ENCODE results near the gene PRKD2. TPM values are rescaled to one million over a fixed set of nuclear protein-coding genes. Genes with fewer than 3 reads are reported as not detected.

The PRKD2 gene
- total RNA-seq, 4 donors from 2014 or later: 28.8 to 54.2 (median 31.8) TPM

GRCh38 chr19:46710687-46711086 lies 6.2 kb downstream of the PRKD2 start:
- no peaks in the 10 kb centered on the region for H3K27me3 ChIP-seq
- H3K4me1 ChIP-seq: peaks cover 13 to 34% (median 14%) of the 10 kb centered on the region in 3 donors
- H3K36me3 ChIP-seq: peaks cover 4 to 64% (median 14%) of the 10 kb centered on the region in 3 donors
- 79 to 88% methylated on average over 8 of the region's 25 CpGs for WGBS, 2 donors
- DNase-seq: no peak
- H3K4me3 ChIP-seq: no peak overlapping the region
- TF ChIP-seq POLR2A (IDR thresholded peaks at IDR 0.05) (no peak), CTCF (IDR thresholded peaks at IDR 0.05) (no peak)
- intact Hi-C loops (cut with DNase I): no loop called here
- H3K9me3 ChIP-seq: no peaks in the 10 kb centered on the region
- no peak overlapping the region for H3K27ac ChIP-seq

DNA sequence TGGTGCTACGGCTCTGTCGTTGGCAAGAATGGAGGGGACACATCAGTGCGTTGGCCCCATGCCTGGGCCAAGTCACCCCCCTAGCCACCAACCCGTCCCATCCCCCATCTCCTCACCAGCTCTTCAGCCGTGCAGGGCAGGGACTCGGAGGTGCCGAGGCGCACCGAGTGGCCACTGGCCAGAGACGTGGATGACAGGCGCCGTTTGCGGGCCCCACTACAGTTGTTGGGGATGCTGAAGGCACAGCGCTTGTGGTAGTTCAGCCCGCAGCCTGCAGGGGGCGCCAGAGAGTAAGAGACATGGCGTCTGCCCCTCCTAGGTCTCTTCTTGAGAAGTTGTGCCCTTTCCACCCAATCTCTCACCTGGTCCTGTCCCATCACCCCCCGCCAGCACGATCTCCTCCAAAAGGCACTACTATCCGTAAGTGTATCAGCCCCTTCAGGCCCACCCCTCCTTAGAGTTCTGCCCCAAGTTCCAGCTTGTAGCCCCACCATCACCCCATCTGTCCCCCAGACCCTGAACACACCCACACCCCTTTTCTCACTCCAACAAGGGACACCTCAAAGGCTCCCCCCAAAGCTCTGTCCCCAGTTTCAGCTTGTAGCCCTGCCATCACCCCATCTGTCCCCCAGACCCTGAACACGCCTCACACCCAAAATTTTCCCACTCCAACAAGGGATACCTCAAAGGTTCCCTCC lies 12.4 kb downstream of the PRKD2 start:
- TF ChIP-seq CTCF (IDR thresholded peaks at IDR 0.05) (peak; percentile 80 to 97 (median 92)), POLR2A (IDR thresholded peaks at IDR 0.05) (no peak)
- no peaks in the 10 kb centered on the region for H3K27me3 ChIP-seq
- no peaks in the 10 kb centered on the region for H3K9me3 ChIP-seq
- intact Hi-C loops (cut with DNase I): no loop called here
- WGBS, 2 donors: 46 to 75% methylated on average over 7 to 11 of the region's 21 CpGs
- H3K27ac ChIP-seq: no peak overlapping the region
- peaks cover 0 to 11% (median 0%) of the 10 kb centered on the region in 3 donors for H3K4me1 ChIP-seq
- H3K36me3 ChIP-seq: peaks cover 24 to 100% (median 54%) of the 10 kb centered on the region in 3 donors
- no peak for DNase-seq
- H3K4me3 ChIP-seq: no peak overlapping the region

GRCh38 chr19:46700704-46701103 lies 16.2 kb downstream of the PRKD2 start:
- WGBS, 2 donors: 86 to 91% methylated on average over 4 to 9 of the region's 13 CpGs
- no peak overlapping the region for H3K4me3 ChIP-seq
- H3K27ac ChIP-seq: no peak overlapping the region
- intact Hi-C loops (cut with DNase I): no loop called here
- H3K4me1 ChIP-seq: peaks cover 0 to 28% (median 0%) of the 10 kb centered on the region in 3 donors
- H3K9me3 ChIP-seq: no peaks in the 10 kb centered on the region
- no peaks in the 10 kb centered on the region for H3K27me3 ChIP-seq
- H3K36me3 ChIP-seq: peaks cover 51 to 100% (median 66%) of the 10 kb centered on the region in 3 donors
- no peak for DNase-seq
- TF ChIP-seq POLR2A (IDR thresholded peaks at IDR 0.05) (no peak), CTCF (IDR thresholded peaks at IDR 0.05) (no peak)

DNA sequence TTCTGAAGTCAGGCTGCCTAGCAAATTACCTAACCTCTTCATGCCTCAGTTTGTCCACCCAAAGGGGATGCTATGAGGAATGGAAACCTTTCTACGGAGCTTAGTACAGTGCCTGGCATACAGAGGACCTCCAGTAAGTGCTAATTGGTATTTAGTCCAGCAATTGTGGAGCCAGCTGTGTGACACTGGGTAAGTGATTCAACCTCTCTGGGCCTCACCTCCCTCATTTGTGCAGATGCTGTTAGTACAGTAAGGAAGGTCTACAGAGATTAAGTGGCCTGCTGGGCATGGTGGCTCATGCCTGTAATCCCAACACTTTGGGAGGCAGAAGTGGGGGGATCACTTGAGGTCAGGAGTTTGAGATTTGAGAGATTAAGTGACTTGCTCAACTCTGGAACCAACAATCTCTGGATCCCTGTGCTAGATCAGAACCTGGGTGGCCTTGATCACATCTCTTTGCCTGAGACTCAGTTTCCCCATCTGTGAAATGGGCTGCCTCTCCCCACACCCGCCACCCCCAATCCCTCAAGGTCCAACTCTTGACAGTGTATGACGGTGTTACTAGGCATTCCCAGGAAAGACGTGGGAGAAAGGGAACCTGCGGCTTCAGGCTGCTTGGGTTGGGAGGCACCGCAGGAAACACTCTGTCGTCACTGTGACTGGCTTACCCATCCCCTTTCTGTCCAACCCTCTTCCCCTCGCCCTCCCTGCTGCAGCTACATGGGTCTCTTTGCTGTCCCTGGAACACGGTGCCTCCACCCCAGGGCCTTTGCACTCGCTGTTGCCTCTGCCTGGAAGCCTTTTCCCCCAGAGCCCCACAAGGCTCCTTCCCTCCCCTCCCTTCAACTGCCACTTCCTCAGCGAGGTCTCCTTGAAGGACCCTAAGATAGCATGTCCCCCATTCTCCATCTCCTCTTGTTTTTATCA lies 18.3 kb downstream of the PRKD2 start:
- Histone ChIP-seq H3K27ac (peak overlapping the region in 1 of 4 donors; percentile 62), H3K4me3 (no peak overlapping the region), H3K4me1 (peaks cover 0 to 17% (median 0%) of the 10 kb centered on the region in 3 donors), H3K36me3 (peaks cover 61 to 100% (median 79%) of the 10 kb centered on the region in 3 donors), H3K27me3 (no peaks in the 10 kb centered on the region), H3K9me3 (no peaks in the 10 kb centered on the region)
- TF ChIP-seq POLR2A (IDR thresholded peaks at IDR 0.05): no peak
- TF ChIP-seq CTCF (IDR thresholded peaks at IDR 0.05): no peak
- 90 to 93% methylated on average over 11 of the region's 11 CpGs for WGBS, 2 donors
- DNase-seq: no peak
- intact Hi-C loops (cut with DNase I): no loop called here

Data from esophagus squamous epithelium (tissue), 5 donors.